ENCODE results near the gene COPB2. TPM values are rescaled to one million over a fixed set of nuclear protein-coding genes. Genes with fewer than 3 reads are reported as not detected.

Gene COPB2
- total RNA-seq, 1 experiment from 2014 or later, result 119 TPM

DNA sequence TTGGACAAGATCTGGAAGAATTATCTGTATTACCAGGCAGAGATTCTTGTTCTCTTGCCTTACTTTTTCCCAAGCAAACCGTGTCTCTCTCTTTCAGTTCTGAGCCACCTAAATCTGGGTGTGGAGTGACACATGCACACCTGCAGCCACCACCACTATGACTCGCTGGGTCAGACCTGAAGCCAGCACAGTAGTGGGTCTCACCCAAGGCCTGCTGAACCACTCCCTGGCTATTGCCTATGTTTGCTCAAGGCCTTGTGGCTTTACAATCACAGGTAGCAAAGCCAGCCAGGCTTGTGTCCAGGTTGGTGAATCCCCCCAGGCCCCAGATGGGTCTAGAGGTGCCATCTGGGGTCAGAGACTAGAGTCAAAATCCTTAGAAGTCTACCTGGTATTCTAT, 28.7 kb upstream of the COPB2 start:
- CTCF ChIA-PET, result no interaction called here
- intact Hi-C loops (cut with micrococcal nuclease), result no loop called here

More for the DNA sequence above, 28.7 kb upstream of the COPB2 start:
- no peak overlapping the region for H3K27ac ChIP-seq (ENCODE audit: low read depth, low read length)
- no peaks in the 10 kb centered on the region for H3K36me3 ChIP-seq (ENCODE audit: control insufficient read depth in 1 of 2, insufficient read depth in 2 of 2, low read length in 2 of 2)
- peaks cover 0 to 5% of the 10 kb centered on the region in 2 experiments; a peak in 2 of 4 replicates for H3K9me3 ChIP-seq (ENCODE audit: control insufficient read depth in 1 of 2, insufficient read depth in 1 of 2, low read depth in 1 of 2, low read length in 2 of 2)
- no peaks in the 10 kb centered on the region for H3K79me2 ChIP-seq (ENCODE audit: insufficient read depth, low read length)
- H3K9me2 ChIP-seq (ENCODE audit: insufficient read depth), result no peaks in the 10 kb centered on the region
- ChIA-PET RAD21 (ENCODE audit: low non-redundant PET in 1 of 2, low total read pairs in 2 of 2, uncharacterized antibody in 2 of 2, unreplicated experiment in 2 of 2) (no interaction called here), POLR2A (no interaction called here)
- H3K4me1 ChIP-seq (ENCODE audit: control insufficient read depth in 1 of 2, insufficient read depth in 2 of 2, low read length in 2 of 2), result peaks cover 0 to 11% of the 10 kb centered on the region in 2 experiments; a peak in 1 of 4 replicates
- H3K4me3 ChIP-seq (replicated peaks in 1 of 2; ENCODE audit: low read depth in 1 of 2, low read length in 2 of 2), result no peak overlapping the region
- no peak overlapping the region for H3K9ac ChIP-seq (ENCODE audit: low read length)
- peak; percentile 8 for DNase-seq (ENCODE audit: low read depth, low spot score)
- no peak overlapping the region for H2AFZ ChIP-seq (ENCODE audit: low read depth, low read length, poor library complexity, severe bottlenecking)
- TF ChIP-seq, protein P1, sequence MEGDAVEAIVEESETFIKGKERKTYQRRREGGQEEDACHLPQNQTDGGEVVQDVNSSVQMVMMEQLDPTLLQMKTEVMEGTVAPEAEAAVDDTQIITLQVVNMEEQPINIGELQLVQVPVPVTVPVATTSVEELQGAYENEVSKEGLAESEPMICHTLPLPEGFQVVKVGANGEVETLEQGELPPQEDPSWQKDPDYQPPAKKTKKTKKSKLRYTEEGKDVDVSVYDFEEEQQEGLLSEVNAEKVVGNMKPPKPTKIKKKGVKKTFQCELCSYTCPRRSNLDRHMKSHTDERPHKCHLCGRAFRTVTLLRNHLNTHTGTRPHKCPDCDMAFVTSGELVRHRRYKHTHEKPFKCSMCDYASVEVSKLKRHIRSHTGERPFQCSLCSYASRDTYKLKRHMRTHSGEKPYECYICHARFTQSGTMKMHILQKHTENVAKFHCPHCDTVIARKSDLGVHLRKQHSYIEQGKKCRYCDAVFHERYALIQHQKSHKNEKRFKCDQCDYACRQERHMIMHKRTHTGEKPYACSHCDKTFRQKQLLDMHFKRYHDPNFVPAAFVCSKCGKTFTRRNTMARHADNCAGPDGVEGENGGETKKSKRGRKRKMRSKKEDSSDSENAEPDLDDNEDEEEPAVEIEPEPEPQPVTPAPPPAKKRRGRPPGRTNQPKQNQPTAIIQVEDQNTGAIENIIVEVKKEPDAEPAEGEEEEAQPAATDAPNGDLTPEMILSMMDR (IDR thresholded peaks at IDR 0.05 in 2 of 3, conservative IDR thresholded peaks at IDR 0.05 in 1 of 3; ENCODE audit: borderline replicate concordance in 1 of 3, insufficient read depth in 1 of 3, low read depth in 2 of 3, low read length in 2 of 3), result no peak
- TF ChIP-seq JUND (IDR thresholded peaks at IDR 0.05) (no peak), CEBPB (IDR thresholded peaks at IDR 0.05; ENCODE audit: low read depth) (no peak), EZH2 (IDR thresholded peaks at IDR 0.05) (no peak), SP1 (IDR thresholded peaks at IDR 0.05; ENCODE audit: low read depth) (no peak), EGR1 (IDR thresholded peaks at IDR 0.05; ENCODE audit: low read depth) (no peak), POLR2A (IDR thresholded peaks at IDR 0.05; ENCODE audit: borderline replicate concordance, extremely low read depth, insufficient read depth, insufficient read length) (no peak)
- TF ChIP-seq, protein P2, sequence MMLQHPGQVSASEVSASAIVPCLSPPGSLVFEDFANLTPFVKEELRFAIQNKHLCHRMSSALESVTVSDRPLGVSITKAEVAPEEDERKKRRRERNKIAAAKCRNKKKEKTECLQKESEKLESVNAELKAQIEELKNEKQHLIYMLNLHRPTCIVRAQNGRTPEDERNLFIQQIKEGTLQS (IDR thresholded peaks at IDR 0.05), result no peak
- TF ChIP-seq, protein P3, sequence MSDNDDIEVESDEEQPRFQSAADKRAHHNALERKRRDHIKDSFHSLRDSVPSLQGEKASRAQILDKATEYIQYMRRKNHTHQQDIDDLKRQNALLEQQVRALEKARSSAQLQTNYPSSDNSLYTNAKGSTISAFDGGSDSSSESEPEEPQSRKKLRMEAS (IDR thresholded peaks at IDR 0.05), result no peak
- TF ChIP-seq, protein P4, sequence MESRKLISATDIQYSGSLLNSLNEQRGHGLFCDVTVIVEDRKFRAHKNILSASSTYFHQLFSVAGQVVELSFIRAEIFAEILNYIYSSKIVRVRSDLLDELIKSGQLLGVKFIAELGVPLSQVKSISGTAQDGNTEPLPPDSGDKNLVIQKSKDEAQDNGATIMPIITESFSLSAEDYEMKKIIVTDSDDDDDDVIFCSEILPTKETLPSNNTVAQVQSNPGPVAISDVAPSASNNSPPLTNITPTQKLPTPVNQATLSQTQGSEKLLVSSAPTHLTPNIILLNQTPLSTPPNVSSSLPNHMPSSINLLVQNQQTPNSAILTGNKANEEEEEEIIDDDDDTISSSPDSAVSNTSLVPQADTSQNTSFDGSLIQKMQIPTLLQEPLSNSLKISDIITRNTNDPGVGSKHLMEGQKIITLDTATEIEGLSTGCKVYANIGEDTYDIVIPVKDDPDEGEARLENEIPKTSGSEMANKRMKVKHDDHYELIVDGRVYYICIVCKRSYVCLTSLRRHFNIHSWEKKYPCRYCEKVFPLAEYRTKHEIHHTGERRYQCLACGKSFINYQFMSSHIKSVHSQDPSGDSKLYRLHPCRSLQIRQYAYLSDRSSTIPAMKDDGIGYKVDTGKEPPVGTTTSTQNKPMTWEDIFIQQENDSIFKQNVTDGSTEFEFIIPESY (IDR thresholded peaks at IDR 0.05; ENCODE audit: extremely low read depth, insufficient replicate concordance, low read length), result no peak
- H4K20me1 ChIP-seq (ENCODE audit: insufficient read depth), result no peaks in the 10 kb centered on the region
- H3K4me2 ChIP-seq (ENCODE audit: low read length), result peak overlapping the region; percentile 42
- no peaks in the 10 kb centered on the region for H3K27me3 ChIP-seq (ENCODE audit: insufficient read depth, low read length)
- ATAC-seq, result peak; percentile 88
- no TSS peak for BruUV-seq (replicated peaks)
